ENCODE data around the gene SLC17A2.
"Not testable (repeated sequence)": the region's sequence is repeated elsewhere in the genome, so short reads cannot be mapped to it uniquely, and the experiment has no call there.

SLC17A2 gene

GRCh38 chr6:25951296-25952032 lies 21.0 kb upstream of the SLC17A2 start:
- DNase-seq (ENCODE audit: low read depth) = no peak

GRCh38 chr6:25950297-25950696 lies 19.8 kb upstream of the SLC17A2 start:
- DNase-seq (ENCODE audit: low read depth) = no peak

DNA sequence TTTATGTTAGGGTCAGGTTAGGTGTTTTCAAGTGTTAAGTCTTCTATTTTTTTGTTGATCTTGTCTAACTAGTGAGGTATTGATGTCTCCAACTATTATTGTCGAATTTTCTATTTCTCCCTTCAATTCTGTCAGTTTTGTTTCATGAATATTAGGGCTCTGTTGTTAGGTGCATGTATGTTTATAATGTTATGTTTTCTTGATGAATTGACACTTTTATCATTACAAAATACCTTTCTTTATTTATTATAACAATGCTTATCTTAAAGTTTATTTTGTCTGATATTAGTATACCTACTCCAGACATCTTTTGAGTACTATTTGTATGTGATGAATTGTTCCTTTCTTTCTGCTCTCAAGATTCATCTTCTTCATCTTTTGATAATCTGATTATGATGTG lies 19.2 kb upstream of the SLC17A2 start:
- no peak for DNase-seq (ENCODE audit: low read depth)

DNA sequence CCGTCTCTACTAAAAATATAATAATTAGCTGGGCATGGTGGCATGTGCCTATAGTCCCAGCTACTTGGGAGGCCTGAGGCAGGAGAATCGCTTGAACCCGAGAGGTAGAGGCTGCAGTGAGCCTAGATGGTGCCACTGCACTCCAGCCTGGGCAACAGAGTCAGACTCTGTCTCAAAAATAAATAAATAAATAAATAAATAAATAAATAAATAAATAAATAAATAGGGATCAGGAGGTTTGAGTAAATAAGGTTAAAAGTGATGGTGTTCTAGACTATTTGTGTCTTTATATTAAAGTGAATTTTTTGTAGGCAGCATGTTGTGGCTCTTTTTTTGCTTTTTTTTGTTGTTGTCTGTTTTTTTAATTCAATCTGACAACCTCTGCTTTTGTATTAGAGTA lies 17.0 kb upstream of the SLC17A2 start:
- DNase-seq (ENCODE audit: low read depth) = not testable (repeated sequence)

DNA sequence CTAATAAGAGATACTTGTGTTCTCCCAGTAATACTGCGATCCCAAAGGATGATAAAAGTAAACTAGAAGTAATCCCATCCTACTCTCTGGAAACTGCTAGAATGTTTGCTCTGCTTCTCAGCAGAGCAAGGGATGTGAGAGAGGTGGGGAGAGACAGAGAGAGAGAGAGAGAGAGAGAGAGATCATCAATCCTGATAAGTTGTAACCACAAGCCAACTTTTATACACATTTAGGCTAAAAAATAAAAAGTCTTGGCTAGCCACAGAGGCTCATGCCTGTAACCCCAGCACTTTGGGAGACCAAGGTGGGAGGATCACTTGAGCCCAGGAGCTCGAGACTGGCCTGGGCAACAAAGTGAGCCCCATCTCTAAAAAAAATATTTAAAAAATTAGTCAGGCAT lies 16.1 kb upstream of the SLC17A2 start:
- no peak for DNase-seq (ENCODE audit: low read depth)

GRCh38 chr6:25945738-25946137 lies 15.2 kb upstream of the SLC17A2 start:
- DNase-seq (ENCODE audit: low read depth) = not testable (repeated sequence)

- DNase-seq (ENCODE audit: low read depth) = no peak
These were observed 14.4 kb upstream of the SLC17A2 start for GRCh38 chr6:25944688-25945574.

DNA sequence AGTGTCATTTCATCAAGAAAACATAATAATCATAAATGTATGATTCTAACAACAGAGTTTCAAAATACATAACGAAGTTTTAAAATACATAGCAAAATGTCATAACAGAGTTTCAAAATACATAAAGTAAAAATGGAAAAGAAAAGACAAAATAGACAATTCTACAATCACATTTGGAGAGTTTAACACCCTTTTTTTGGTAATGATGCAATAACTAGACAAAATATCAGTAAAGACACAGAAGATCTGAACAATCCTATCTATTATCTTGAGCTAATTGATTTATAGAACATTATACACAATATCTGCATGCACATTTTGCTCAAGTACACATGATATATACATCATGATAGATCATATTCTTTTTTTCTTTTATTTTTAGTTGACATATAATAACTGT lies 13.4 kb upstream of the SLC17A2 start:
- no peak for DNase-seq (ENCODE audit: low read depth)

DNA sequence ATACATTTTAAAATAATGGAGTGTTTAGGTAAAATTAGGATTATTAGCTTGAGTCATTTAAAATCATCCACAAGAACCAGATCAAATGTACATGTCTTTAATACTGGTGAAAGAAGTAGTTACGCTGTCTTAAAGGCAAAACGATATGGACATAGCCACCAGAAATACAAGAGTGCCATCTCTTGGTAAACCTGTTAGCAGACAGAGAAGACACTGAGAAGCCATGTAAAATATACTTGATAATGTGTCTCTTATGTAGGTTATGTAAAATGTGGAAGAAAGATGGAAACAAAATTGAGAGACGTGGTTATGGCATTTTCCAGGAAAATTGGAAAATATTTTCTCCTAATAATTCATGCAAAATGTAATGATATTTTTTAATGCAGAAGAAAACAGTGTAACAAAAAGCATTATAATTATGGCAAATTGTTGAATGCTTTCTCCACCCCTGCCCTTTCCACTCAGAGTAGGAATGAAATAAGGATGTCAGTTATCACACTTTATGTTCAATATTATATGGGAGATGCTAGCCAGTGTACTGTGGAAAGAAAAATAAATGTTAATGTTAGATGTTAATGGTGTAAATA lies 12.2 kb upstream of the SLC17A2 start:
- no peak for DNase-seq (ENCODE audit: low read depth)

DNA sequence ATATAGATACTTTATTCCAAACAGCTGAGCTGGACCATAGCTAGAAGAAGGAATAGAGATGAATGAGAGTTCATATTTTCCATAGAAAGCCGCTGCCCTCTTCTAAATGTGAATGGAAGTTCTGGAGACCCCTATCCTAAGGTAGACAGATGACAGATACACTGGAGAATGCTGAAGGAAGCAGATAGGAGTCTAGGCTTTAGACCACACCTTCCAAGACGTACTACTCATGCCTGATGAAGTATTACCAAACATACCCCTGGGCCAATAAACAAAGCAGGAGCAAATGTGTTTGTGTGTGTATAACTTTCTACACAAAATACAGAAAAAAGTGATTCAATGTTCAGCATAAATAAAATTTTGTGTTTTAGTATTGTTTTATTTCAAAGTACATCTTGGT lies 9.1 kb upstream of the SLC17A2 start:
- DNase-seq (ENCODE audit: low read depth) = no peak

DNA sequence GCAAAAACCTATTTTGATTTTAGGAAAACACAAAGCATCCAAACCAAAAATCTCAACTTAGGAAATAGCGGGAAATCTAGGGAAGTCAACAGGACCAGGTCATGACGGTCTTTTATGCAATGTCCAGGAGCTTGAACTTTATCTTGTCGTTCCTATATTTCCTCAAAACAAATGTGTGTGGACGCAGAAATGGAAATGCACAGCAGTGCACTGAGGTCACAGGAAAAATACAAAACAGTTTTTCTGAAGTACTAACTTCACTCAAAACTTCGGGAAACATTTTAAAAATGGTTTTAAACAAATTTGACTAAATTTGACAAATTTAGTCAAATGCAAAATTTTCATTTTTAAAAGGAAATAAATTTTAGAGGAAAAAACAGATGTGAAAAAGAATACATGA lies 5.5 kb upstream of the SLC17A2 start:
- no peak for DNase-seq (ENCODE audit: low read depth)

- no peak for DNase-seq (ENCODE audit: low read depth)
These were observed 4.3 kb upstream of the SLC17A2 start for GRCh38 chr6:25934735-25935313.

DNA sequence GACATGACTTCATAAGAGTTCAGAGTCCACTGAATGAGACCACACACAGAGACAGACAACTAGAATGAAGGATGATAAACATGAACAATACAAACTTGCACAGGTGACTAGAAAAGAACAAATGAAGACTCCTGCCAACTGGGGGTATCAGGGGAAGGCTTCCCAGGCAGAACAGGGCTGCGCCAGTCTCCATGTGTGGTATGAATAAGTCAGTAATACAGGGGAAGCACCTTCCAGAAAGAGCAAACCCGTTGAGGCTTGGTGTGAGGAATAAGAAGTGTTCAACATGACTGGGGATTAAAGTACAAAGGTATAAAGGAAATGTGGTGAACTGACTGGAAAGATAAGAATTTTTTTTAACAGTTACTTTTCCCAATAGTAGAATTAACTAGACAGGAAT lies 3.7 kb upstream of the SLC17A2 start:
- DNase-seq (ENCODE audit: low read depth) = no peak

DNA sequence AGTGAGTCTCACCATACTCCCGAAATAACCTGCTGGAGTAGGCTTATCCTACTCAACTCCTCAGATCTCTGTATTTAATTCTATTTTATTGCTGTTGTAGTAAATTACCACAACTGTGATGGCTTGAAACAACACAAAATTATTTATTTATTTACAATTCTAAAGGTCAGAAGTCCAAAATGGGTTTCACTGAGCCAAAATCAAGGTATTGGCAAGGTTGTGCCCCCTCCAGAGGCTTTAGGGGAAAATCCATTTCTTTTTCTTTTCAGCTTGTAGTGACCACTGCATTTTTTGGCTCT lies 869 bp upstream of the SLC17A2 start:
- DNase-seq (ENCODE audit: low read depth) = no peak

- DNase-seq (ENCODE audit: low read depth) = not testable (repeated sequence)
These were observed 706 bp downstream of the SLC17A2 start for GRCh38 chr6:25929785-25930184.

DNA sequence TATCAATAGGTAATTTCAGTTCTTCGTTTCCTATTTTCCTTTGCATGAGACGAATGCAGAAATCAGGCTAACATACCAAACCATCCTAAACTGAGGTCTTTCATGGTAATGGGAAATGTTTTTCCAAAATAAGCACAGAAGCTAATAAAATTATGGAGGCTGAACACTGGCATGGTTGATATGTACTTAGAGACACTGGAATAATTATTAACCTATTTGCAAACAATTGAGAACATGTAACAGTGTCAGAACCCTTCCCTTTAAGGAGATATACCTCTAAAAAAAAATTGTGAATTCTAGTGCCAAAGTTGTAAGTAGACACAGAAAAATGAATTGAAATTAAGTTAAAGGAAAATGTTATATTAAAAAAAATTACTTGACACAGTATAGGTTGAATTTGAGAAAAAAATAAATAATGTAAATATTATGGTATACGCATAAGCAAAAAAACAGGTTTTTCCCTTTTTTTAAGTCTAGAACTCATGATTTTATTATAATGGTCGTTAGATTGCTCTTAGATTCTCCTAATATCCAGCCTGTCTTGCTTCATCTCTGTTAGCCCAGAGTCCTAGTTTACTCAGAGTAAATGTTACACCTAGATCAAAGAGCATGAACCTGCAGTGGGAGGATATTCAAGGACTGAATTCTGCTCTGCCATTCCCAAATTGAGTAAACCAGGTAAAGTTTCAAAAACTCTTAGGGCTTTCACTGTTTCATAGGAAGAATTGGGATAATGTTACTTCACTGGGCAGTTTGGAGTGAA lies 1.7 kb downstream of the SLC17A2 start:
- DNase-seq (ENCODE audit: low read depth) = no peak

GRCh38 chr6:25927756-25928216 lies 2.7 kb downstream of the SLC17A2 start:
- no peak for DNase-seq (ENCODE audit: low read depth)

DNA sequence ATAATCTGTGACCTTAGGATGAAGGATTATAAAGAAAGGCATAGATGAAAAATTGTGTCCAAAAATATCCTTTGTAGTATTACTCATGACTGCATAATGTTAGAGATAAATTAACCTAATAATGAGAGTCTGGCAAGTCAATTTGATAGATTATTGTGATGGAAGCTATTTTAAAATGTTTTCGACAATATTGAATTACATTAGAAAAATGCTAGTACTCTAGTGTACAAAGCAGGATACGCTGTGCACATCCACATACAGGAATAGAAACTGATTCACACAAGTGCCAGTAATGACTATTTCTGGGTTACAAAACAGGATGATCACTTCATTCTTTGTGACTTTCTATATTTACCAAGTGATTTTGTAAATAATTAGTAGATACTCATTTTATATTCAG lies 3.3 kb downstream of the SLC17A2 start:
- no peak for DNase-seq (ENCODE audit: low read depth)

DNA sequence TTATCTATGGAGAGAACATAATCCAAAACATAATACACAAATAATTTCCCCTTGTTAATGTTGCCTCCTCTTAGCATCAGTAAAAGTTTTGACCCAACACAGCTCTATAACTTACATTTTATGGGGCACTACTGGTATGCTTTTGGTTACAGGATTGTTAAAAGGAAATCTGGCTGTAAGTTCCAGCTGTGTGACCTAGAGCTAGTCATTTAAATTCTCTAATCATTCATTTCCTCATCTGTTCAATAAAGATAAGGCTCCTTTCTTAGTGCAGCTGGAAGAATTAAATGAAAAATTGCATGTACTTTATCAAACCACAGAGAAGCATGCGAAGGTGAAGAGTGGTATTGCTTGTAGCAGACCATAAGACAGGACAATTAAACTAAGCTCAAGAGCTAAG lies 4.6 kb downstream of the SLC17A2 start:
- no peak for DNase-seq (ENCODE audit: low read depth)

- DNase-seq (ENCODE audit: low read depth) = peak; percentile 36
These were observed 8.2 kb downstream of the SLC17A2 start for GRCh38 chr6:25922301-25922700.

- no peak for DNase-seq (ENCODE audit: low read depth)
These were observed 8.8 kb downstream of the SLC17A2 start for GRCh38 chr6:25921525-25922203.
